ENCODE data around the gene TRMO.

The TRMO gene

DNA sequence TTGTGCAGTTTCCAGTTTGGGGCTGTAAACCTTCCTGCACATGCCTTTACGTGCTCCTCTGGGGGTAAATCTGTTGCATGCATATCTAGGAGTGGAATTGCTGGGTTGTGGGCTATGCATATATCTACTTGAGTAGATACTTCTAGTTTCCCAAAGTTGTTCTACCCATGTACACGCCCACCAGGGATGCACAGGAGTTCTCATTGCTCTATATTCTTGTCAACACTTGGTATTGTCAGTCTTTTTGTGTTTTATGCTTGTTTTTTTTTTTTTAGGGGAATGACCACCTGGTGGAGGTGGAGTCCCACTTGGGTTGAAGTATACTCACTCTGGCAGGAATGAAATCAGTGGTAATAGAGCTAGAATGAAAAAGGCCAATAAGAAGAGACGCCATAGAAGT lies 46.2 kb downstream of the TRMO start:
- TF ChIP-seq NFIC (IDR thresholded peaks at IDR 0.05) (no peak), CREB1 (IDR thresholded peaks at IDR 0.05; ENCODE audit: low read depth) (no peak), EGR1 (IDR thresholded peaks at IDR 0.05) (no peak), YY1 (IDR thresholded peaks at IDR 0.05; ENCODE audit: low read depth) (no peak), ZBTB7A (IDR thresholded peaks at IDR 0.05; ENCODE audit: low read depth) (no peak), TAF1 (IDR thresholded peaks at IDR 0.05; ENCODE audit: low read depth) (no peak), EP300 (IDR thresholded peaks at IDR 0.05; ENCODE audit: borderline replicate concordance) (no peak), CEBPB (IDR thresholded peaks at IDR 0.05) (no peak), RAD21 (IDR thresholded peaks at IDR 0.05; ENCODE audit: low read depth) (no peak), TEAD4 (IDR thresholded peaks at IDR 0.05) (no peak)
- TF ChIP-seq, protein P1, sequence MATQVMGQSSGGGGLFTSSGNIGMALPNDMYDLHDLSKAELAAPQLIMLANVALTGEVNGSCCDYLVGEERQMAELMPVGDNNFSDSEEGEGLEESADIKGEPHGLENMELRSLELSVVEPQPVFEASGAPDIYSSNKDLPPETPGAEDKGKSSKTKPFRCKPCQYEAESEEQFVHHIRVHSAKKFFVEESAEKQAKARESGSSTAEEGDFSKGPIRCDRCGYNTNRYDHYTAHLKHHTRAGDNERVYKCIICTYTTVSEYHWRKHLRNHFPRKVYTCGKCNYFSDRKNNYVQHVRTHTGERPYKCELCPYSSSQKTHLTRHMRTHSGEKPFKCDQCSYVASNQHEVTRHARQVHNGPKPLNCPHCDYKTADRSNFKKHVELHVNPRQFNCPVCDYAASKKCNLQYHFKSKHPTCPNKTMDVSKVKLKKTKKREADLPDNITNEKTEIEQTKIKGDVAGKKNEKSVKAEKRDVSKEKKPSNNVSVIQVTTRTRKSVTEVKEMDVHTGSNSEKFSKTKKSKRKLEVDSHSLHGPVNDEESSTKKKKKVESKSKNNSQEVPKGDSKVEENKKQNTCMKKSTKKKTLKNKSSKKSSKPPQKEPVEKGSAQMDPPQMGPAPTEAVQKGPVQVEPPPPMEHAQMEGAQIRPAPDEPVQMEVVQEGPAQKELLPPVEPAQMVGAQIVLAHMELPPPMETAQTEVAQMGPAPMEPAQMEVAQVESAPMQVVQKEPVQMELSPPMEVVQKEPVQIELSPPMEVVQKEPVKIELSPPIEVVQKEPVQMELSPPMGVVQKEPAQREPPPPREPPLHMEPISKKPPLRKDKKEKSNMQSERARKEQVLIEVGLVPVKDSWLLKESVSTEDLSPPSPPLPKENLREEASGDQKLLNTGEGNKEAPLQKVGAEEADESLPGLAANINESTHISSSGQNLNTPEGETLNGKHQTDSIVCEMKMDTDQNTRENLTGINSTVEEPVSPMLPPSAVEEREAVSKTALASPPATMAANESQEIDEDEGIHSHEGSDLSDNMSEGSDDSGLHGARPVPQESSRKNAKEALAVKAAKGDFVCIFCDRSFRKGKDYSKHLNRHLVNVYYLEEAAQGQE (IDR thresholded peaks at IDR 0.05; ENCODE audit: low read depth): no peak
- TF ChIP-seq, protein P2, sequence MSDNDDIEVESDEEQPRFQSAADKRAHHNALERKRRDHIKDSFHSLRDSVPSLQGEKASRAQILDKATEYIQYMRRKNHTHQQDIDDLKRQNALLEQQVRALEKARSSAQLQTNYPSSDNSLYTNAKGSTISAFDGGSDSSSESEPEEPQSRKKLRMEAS (IDR thresholded peaks at IDR 0.05): no peak
- TF ChIP-seq, protein P3, sequence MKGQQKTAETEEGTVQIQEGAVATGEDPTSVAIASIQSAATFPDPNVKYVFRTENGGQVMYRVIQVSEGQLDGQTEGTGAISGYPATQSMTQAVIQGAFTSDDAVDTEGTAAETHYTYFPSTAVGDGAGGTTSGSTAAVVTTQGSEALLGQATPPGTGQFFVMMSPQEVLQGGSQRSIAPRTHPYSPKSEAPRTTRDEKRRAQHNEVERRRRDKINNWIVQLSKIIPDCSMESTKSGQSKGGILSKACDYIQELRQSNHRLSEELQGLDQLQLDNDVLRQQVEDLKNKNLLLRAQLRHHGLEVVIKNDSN (IDR thresholded peaks at IDR 0.05): no peak

DNA sequence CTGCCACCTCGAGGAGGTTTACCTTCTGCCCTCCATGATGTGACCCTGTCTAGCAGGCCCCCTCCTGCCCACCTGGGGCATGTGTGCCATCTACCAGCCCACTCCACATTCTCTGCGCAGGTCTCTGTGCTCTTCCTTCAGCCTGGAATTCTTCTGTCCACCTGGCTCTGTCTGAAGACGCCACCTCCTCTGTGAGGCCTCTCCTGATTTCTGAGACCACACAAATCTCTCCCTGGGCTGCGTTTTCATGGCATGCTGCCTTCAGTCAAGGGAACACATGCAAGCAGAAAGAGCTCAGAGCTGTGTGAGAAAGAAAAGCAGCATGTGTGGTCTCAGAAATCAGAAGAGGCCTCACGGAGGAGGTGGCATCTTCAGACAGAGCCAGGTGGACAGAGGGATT lies 47.2 kb downstream of the TRMO start:
- TF ChIP-seq CEBPB (IDR thresholded peaks at IDR 0.05) (no peak), FOXM1 (IDR thresholded peaks at IDR 0.05; ENCODE audit: borderline replicate concordance, low read depth) (no peak), NFIC (IDR thresholded peaks at IDR 0.05) (no peak), RAD21 (IDR thresholded peaks at IDR 0.05; ENCODE audit: low read depth) (no peak), YY1 (IDR thresholded peaks at IDR 0.05; ENCODE audit: low read depth) (no peak)
- TF ChIP-seq, protein P2 (IDR thresholded peaks at IDR 0.05): no peak

DNA sequence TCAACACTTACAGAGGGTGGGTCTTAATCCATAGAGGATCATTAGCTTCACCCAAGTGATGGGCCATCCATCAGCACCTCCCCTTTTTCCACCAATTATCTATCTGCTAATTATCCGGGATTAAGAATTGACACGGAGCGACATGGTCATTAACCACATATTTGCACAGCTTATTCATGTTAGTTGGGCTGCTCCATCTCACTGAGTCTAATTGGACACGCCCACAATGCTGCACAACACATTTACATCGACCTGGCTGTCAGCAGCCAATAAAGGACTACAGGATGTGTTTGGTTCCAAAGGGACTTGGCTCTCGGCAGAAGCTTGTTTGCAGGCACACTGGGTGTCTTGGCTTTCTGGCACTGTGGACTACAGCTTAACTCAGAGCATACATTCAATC lies 47.7 kb downstream of the TRMO start:
- peak; percentile 37; the same call in 1 of the 2 replicates for TF ChIP-seq NFIC (IDR thresholded peaks at IDR 0.05)
- no peak for TF ChIP-seq CEBPB (IDR thresholded peaks at IDR 0.05)
- no peak for TF ChIP-seq ZBTB7A (IDR thresholded peaks at IDR 0.05; ENCODE audit: low read depth)
- TF ChIP-seq TCF12 (IDR thresholded peaks at IDR 0.05; ENCODE audit: low read depth): peak; percentile 34; the same call in 1 of the 2 replicates
- no peak for TF ChIP-seq RAD21 (IDR thresholded peaks at IDR 0.05; ENCODE audit: low read depth)
- no peak for TF ChIP-seq EP300 (IDR thresholded peaks at IDR 0.05; ENCODE audit: borderline replicate concordance)
- TF ChIP-seq TEAD4 (IDR thresholded peaks at IDR 0.05): peak; percentile 51; the same call in 1 of the 2 replicates
- no peak for TF ChIP-seq FOXM1 (IDR thresholded peaks at IDR 0.05; ENCODE audit: borderline replicate concordance, low read depth)
- no peak for TF ChIP-seq TAF1 (IDR thresholded peaks at IDR 0.05; ENCODE audit: low read depth)

DNA sequence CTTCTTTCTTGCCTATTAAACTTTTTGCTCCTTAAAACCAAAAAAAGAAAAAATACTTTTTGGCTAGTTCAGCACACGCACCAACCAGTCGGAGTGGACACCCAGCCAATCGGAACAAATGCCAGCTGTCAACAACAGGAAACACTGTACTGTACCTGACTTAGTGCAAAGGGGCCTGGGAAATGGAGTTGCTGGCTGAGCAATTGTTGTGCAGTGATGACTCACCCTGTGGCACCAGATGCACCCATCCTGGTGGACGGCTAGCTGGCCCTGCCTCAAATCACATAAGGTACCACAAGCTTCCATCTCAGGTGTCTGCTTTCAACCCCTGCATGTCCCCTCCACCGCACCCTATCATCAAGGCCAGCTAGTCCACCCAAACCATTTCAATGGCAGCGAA lies 48.4 kb downstream of the TRMO start:
- TF ChIP-seq YY1 (IDR thresholded peaks at IDR 0.05; ENCODE audit: low read depth) (0 out of 2 replicates have a peak, but pooled peaks have one; percentile 12), TAF1 (IDR thresholded peaks at IDR 0.05; ENCODE audit: low read depth) (no peak), NFIC (IDR thresholded peaks at IDR 0.05) (no peak), FOXM1 (IDR thresholded peaks at IDR 0.05; ENCODE audit: borderline replicate concordance, low read depth) (no peak), TCF12 (IDR thresholded peaks at IDR 0.05; ENCODE audit: low read depth) (no peak), EP300 (IDR thresholded peaks at IDR 0.05; ENCODE audit: borderline replicate concordance) (no peak)
- TF ChIP-seq, protein P2 (IDR thresholded peaks at IDR 0.05): no peak
- TF ChIP-seq, protein P3 (IDR thresholded peaks at IDR 0.05): no peak

DNA sequence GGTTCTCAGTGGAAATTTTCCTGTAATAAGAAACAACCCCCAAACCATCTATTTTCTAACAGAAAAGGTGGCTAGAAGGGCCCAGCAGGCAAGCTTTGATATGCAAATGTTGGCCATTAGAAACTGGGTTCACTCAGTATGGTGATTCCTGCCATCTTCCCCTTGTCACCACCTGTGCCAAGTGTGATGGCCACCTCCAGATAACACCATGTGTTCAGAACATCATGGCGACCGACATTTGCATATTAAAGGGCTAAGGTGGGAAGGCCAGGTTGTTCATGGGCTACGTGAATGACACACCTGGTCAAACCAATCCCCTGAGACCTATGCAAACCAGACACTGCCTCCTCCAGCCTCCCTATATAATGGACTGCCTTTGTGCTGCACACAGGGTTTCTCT lies 48.9 kb downstream of the TRMO start:
- no peak for TF ChIP-seq CREB1 (IDR thresholded peaks at IDR 0.05; ENCODE audit: low read depth)
- TF ChIP-seq FOXM1 (IDR thresholded peaks at IDR 0.05; ENCODE audit: borderline replicate concordance, low read depth): no peak
- no peak for TF ChIP-seq RAD21 (IDR thresholded peaks at IDR 0.05; ENCODE audit: low read depth)
- no peak for TF ChIP-seq ZBTB7A (IDR thresholded peaks at IDR 0.05; ENCODE audit: low read depth)
- TF ChIP-seq EP300 (IDR thresholded peaks at IDR 0.05; ENCODE audit: borderline replicate concordance): no peak
- TF ChIP-seq TAF1 (IDR thresholded peaks at IDR 0.05; ENCODE audit: low read depth): no peak
- no peak for TF ChIP-seq CEBPB (IDR thresholded peaks at IDR 0.05)
- TF ChIP-seq YY1 (IDR thresholded peaks at IDR 0.05; ENCODE audit: low read depth): no peak
- TF ChIP-seq NFIC (IDR thresholded peaks at IDR 0.05): no peak
- TF ChIP-seq, protein P3 (IDR thresholded peaks at IDR 0.05): no peak
- no peak for TF ChIP-seq EGR1 (IDR thresholded peaks at IDR 0.05)
- TF ChIP-seq, protein P2 (IDR thresholded peaks at IDR 0.05): no peak
- TF ChIP-seq TCF12 (IDR thresholded peaks at IDR 0.05; ENCODE audit: low read depth): no peak

DNA sequence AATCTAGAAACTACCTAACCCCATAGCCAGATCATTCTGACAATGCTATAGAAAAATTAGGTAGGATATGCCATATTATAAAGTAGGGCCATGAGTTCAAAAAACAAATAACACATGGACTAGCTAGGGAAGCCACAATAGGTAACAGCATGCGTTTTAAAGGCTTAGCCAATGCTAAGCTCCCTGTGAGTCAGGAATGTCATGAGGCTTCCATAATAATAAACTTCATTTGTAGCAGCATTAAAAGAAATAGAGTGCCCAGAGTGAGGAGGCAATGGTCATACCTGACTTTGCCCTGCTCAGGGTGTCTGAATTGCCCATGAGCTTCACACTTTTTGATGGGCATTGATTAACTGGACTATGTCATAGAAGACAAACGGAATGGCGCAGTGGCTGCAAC lies 53.4 kb downstream of the TRMO start:
- TF ChIP-seq, protein P3 (IDR thresholded peaks at IDR 0.05): no peak
- TF ChIP-seq YY1 (IDR thresholded peaks at IDR 0.05; ENCODE audit: low read depth) (no peak), CREB1 (IDR thresholded peaks at IDR 0.05; ENCODE audit: low read depth) (no peak), EP300 (IDR thresholded peaks at IDR 0.05; ENCODE audit: borderline replicate concordance) (no peak), TCF12 (IDR thresholded peaks at IDR 0.05; ENCODE audit: low read depth) (no peak), NFIC (IDR thresholded peaks at IDR 0.05) (no peak), TEAD4 (IDR thresholded peaks at IDR 0.05) (no peak), ZBTB7A (IDR thresholded peaks at IDR 0.05; ENCODE audit: low read depth) (no peak), TAF1 (IDR thresholded peaks at IDR 0.05; ENCODE audit: low read depth) (no peak), FOXM1 (IDR thresholded peaks at IDR 0.05; ENCODE audit: borderline replicate concordance, low read depth) (no peak), CEBPB (IDR thresholded peaks at IDR 0.05) (no peak), EGR1 (IDR thresholded peaks at IDR 0.05) (no peak), RAD21 (IDR thresholded peaks at IDR 0.05; ENCODE audit: low read depth) (no peak)
- TF ChIP-seq, protein P2 (IDR thresholded peaks at IDR 0.05): no peak
- TF ChIP-seq, protein P1 (IDR thresholded peaks at IDR 0.05; ENCODE audit: low read depth): no peak
